SH-SY5Y (cell line): ENCODE measurements around the gene MIR17HG.

Source experiments
- GATA2 ChIP-seq: IDR thresholded peaks from 2 replicates; pipeline ENCODE4 v1.6.1; 2011; ENCODE audit warnings: mild to moderate bottlenecking, low read depth, low read length
- GATA3 ChIP-seq: IDR thresholded peaks from 2 replicates; pipeline ENCODE4 v1.6.1; 2011; ENCODE audit warnings: low read depth, mild to moderate bottlenecking, low read length, moderate library complexity

GRCh38 chr13:91314888-91315287, 32.6 kb upstream of the MIR17HG start:
- no peak for TF ChIP-seq GATA2
- no peak for TF ChIP-seq GATA3
